HEK293T (cell line): ENCODE measurements around the gene PTDSS2.

Source experiments
- CTCF ChIA-PET: fragments of 350-600 bp; formaldehyde crosslinking; extraction: SDS; loops from one replicate; lab custom pipeline; 2021; ENCODE audit warnings: antibody characterized with exemption, inconsistent platforms; lab: Yijun Ruan, JAX
- POLR2A ChIA-PET: fragments of 350-600 bp; formaldehyde crosslinking; extraction: SDS; loops from one replicate; lab custom pipeline; 2020; ENCODE audit warnings: antibody characterized with exemption, inconsistent platforms; lab: Yijun Ruan, JAX
- DNase-seq: peaks from one replicate; pipeline ENCODE4 v3.0.0; 2012; ENCODE audit warnings: mixed read lengths; ENCODE audit errors: extremely low spot score
- ARNT ChIP-seq: fragments of 450-650 bp; IDR thresholded peaks from 2 replicates; pipeline ENCODE4 v1.6.1; 2017; ENCODE audit warnings: mild to moderate bottlenecking
- BHLHE40 ChIP-seq: fragments of 450-650 bp; IDR thresholded peaks from 2 replicates; pipeline ENCODE4 v1.6.1; 2016; ENCODE audit warnings: mild to moderate bottlenecking, moderate library complexity, borderline replicate concordance
- CTBP1 ChIP-seq: fragments of 450-650 bp; IDR thresholded peaks from 2 replicates; pipeline ENCODE4 v1.6.1; 2016; ENCODE audit warnings: borderline replicate concordance
- ELF4 ChIP-seq: fragments of 450-650 bp; IDR thresholded peaks from 2 replicates; pipeline ENCODE4 v1.6.1; 2017; ENCODE audit warnings: antibody characterized with exemption
- FOXA1 ChIP-seq: fragments of 450-650 bp; IDR thresholded peaks from 2 replicates; pipeline ENCODE4 v1.6.1; 2016; ENCODE audit warnings: mild to moderate bottlenecking
- FOXK2 ChIP-seq: fragments of 450-650 bp; IDR thresholded peaks from 2 replicates; pipeline ENCODE4 v1.6.1; 2016; ENCODE audit warnings: mild to moderate bottlenecking
- FOXM1 ChIP-seq: fragments of 450-650 bp; IDR thresholded peaks from 2 replicates; pipeline ENCODE4 v1.6.1; 2017; ENCODE audit warnings: mild to moderate bottlenecking, borderline replicate concordance
- HDGF ChIP-seq: fragments of 450-650 bp; IDR thresholded peaks from 2 replicates; pipeline ENCODE4 v1.6.1; 2017; ENCODE audit warnings: antibody characterized with exemption, borderline replicate concordance
- L3MBTL2 ChIP-seq: fragments of 450-650 bp; conservative IDR thresholded peaks from 2 replicates; pipeline ENCODE4 v1.6.1; 2016; ENCODE audit warnings: mild to moderate bottlenecking
- LEF1 ChIP-seq: fragments of 450-650 bp; IDR thresholded peaks from 2 replicates; pipeline ENCODE4 v1.6.1; 2017; ENCODE audit warnings: mild to moderate bottlenecking, borderline replicate concordance
- NFRKB ChIP-seq: fragments of 450-650 bp; IDR thresholded peaks from 2 replicates; pipeline ENCODE4 v1.6.1; 2016; ENCODE audit warnings: mild to moderate bottlenecking, moderate library complexity
- PKNOX1 ChIP-seq: fragments of 450-650 bp; IDR thresholded peaks from 2 replicates; pipeline ENCODE4 v1.6.1; 2016
- SP1 ChIP-seq: fragments of 450-650 bp; IDR thresholded peaks from 2 replicates; pipeline ENCODE4 v1.6.1; 2017
- SUZ12 ChIP-seq: fragments of 450-650 bp; IDR thresholded peaks from 2 replicates; pipeline ENCODE4 v1.6.1; 2016; ENCODE audit warnings: mild to moderate bottlenecking
- TARDBP ChIP-seq: fragments of 450-650 bp; IDR thresholded peaks from 2 replicates; pipeline ENCODE4 v1.6.1; 2016
- ZNF384 ChIP-seq: fragments of 450-650 bp; IDR thresholded peaks from 2 replicates; pipeline ENCODE4 v1.6.1; 2016

Gene PTDSS2

GRCh38 chr11:445765-446588 is 4.1 kb upstream of the PTDSS2 start:
- CTCF ChIA-PET = interaction anchor here (0.7 kb wide), 1 partner anchor 73 kb away, joined by 5 read pairs; no protein-coding TSS in a partner anchor
- POLR2A ChIA-PET = interaction anchor here (0.8 kb wide), 1 partner anchor 239 kb away, joined by 4 read pairs; the partner anchor contains the start of genes BET1L and RIC8A
- no peak for DNase-seq
- no peak for TF ChIP-seq PKNOX1
- no peak for TF ChIP-seq FOXK2
- TF ChIP-seq L3MBTL2 = no peak
- no peak for TF ChIP-seq FOXM1
- TF ChIP-seq NFRKB = no peak
- TF ChIP-seq ARNT = no peak
- TF ChIP-seq FOXA1 = no peak
- no peak for TF ChIP-seq SUZ12
- TF ChIP-seq TARDBP = no peak
- TF ChIP-seq ELF4 = no peak
- no peak for TF ChIP-seq LEF1
- TF ChIP-seq HDGF = no peak
- TF ChIP-seq ZNF384 = no peak
- no peak for TF ChIP-seq CTBP1
- TF ChIP-seq SP1 = no peak
- TF ChIP-seq BHLHE40 = no peak

GRCh38 chr11:446891-447290 is 3.2 kb upstream of the PTDSS2 start:
- POLR2A ChIA-PET = interaction anchor here (1.8 to 4.7 kb wide), 2 partner anchors 129 to 239 kb away, joined by 4 to 41 read pairs; partner anchors contain the start of genes BET1L and RIC8A
- no peak for TF ChIP-seq TARDBP
- no peak for TF ChIP-seq SUZ12
- TF ChIP-seq NFRKB = no peak
- TF ChIP-seq FOXA1 = no peak
- no peak for TF ChIP-seq FOXM1
- no peak for TF ChIP-seq LEF1
- no peak for TF ChIP-seq ELF4
- TF ChIP-seq ZNF384 = no peak; the same call in 1 of the 2 replicates
- TF ChIP-seq CTBP1 = no peak
- no peak for TF ChIP-seq SP1
- no peak for TF ChIP-seq FOXK2
- TF ChIP-seq PKNOX1 = no peak
- TF ChIP-seq L3MBTL2 = no peak
- no peak for TF ChIP-seq BHLHE40
- TF ChIP-seq HDGF = no peak
- no peak for TF ChIP-seq ARNT
- DNase-seq = no peak
- CTCF ChIA-PET = no interaction called here

GRCh38 chr11:447923-448731 is 2.0 kb upstream of the PTDSS2 start:
- CTCF ChIA-PET = interaction anchor here (0.6 to 1.3 kb wide), 4 partner anchors 41 to 190 kb away, joined by 3 to 5 read pairs (median 4); no protein-coding TSS in a partner anchor
- POLR2A ChIA-PET = interaction anchor here (0.6 to 4.7 kb wide), 11 partner anchors 8 to 240 kb away, joined by 3 to 41 read pairs (median 4); partner anchors contain the start of genes BET1L and RIC8A
- TF ChIP-seq L3MBTL2 (peak; percentile 84), PKNOX1 (peak; percentile 80), FOXK2 (no peak)
- peak; percentile 95 for DNase-seq

- ChIA-PET CTCF (interaction anchor here (0.5 kb wide), 1 partner anchor 35 kb away, joined by 3 read pairs; no protein-coding TSS in a partner anchor), POLR2A (interaction anchor here (1.5 to 4.7 kb wide), 3 partner anchors 67 to 243 kb away, joined by 5 to 41 read pairs (median 5); partner anchors contain the start of genes BET1L and RIC8A)
- peak; percentile 55 for DNase-seq
- TF ChIP-seq FOXA1 = no peak
- peak; percentile 86 for TF ChIP-seq L3MBTL2
- no peak for TF ChIP-seq SUZ12
Measured at GRCh38 chr11:450809-451451, 851 bp downstream of the PTDSS2 start.

- POLR2A ChIA-PET = interaction anchor here (4.7 kb wide), 1 partner anchor 244 kb away, joined by 41 read pairs; the partner anchor contains the start of genes BET1L and RIC8A
Measured at GRCh38 chr11:451738-452137, 1.7 kb downstream of the PTDSS2 start.

More at GRCh38 chr11:451738-452137, 1.7 kb downstream of the PTDSS2 start:
- DNase-seq = no peak
- CTCF ChIA-PET = no interaction called here
- TF ChIP-seq FOXA1 (no peak), HDGF (no peak), TARDBP (no peak), PKNOX1 (no peak), CTBP1 (no peak), LEF1 (no peak), L3MBTL2 (no peak), ZNF384 (no peak), NFRKB (no peak), SP1 (no peak), SUZ12 (no peak), BHLHE40 (no peak), ARNT (no peak), ELF4 (no peak), FOXK2 (no peak)
